Activated CD8-positive, alpha-beta memory T cell treated with anti-CD3 and anti-CD28 coated beads for 36 hours (primary cell): ENCODE measurements around the gene ZNF76. TPM values are rescaled to one million over a fixed set of nuclear protein-coding genes. Genes with fewer than 3 reads are reported as not detected.

ENCODE experiments used
- CTCF ChIA-PET: fragments of 350-600 bp; sonication (Branson Sonifier 250); formaldehyde crosslinking; loops from one replicate; lab custom pipeline; 2021; ENCODE audit warnings: antibody characterized with exemption; lab: Charles Lee
- POLR2A ChIA-PET: fragments of 350-600 bp; sonication (Branson Sonifier 250); formaldehyde crosslinking; loops from one replicate; lab custom pipeline; 2021; ENCODE audit warnings: antibody characterized with exemption; lab: Charles Lee
- total RNA-seq, 2 experiments: library from RNA; stranded (reverse); gene quantifications; one replicate each; pipeline ENCODE4 v1.2.3, GENCODE V29; 2021

ZNF76 gene
- total RNA-seq = 10 to 100 TPM; 33.0 to 33.7 TPM

DNA sequence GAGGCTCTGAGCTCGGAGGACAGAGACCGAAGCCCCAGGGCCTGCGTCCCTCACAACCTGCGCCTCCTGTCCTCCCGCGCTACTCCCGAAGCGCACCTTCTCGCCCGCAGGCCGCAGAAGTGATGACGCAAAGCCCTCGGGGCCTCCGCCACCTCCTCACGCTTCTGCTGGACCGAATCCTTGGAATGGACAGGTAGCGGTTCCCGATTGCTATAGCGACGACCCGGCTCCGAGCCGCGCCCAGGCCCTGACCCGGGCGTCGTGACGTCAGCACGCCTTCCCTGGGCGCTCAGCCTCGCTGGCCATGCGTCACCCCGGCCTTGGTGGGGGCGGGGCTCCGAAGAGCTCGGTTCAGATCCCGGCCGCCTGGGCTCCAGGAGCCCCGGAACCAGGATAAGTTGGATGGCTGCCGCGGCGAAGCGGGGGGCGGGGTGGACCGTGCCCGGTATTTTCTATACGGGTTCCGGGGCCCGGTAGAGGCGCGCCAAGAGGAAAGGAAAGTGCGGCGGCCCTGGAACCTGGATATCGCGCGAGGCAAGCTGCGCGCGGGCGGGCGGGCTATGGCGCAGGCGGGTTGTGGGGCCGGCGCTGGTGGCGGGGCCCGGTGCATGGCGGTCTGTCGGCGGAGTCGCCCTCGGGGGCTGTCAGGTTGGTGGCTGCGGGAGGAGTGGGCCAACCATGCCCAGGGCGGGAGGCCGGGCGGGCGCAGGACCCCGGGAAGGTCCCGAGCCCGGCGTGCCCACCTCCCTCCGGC, at the start of gene ZNF76:
ZNF76 (plus strand) TSS at position 542 of the 754 bp plus-strand sequence. CDS start 21,417 bp downstream, outside the sequence.
- ChIA-PET POLR2A (interaction anchor here (1.0 to 1.9 kb wide), 4 partner anchors 52 to 371 kb away, joined by 3 to 5 read pairs (median 5); partner anchors contain the start of genes ANKS1A, FANCE, RPL10A and TAF11), CTCF (interaction anchor here (1.0 to 1.7 kb wide), 7 partner anchors 10 to 212 kb away, joined by 3 to 8 read pairs (median 4); no protein-coding TSS in a partner anchor)

DNA sequence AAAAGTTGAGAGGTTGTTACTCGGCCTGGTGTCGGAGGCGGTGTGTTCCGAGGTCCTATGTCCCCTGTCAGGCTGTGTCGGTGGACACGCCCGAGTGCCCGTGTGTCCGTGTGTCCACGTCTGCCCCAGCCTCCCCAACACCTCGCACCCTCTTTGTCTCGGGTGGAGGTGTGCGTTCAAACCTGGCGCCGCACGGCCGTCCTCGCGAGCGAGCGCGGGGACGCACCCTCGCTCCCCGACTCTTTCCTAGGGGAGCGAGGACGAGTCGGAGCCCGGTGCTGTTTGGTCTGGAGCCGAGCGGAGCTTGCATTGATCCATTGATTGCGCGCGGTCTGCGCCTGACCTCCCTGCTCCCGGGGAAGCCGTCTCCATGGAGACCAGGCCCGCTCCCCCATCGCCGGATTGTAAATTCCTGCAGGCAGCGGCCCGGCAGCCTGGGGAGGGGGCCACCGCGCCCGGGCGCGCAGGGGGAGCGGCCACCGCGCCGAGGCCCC, 46.2 kb upstream of the ZNF76 start:
- CTCF ChIA-PET = interaction anchor here (1.6 kb wide), 1 partner anchor 27 kb away, joined by 3 read pairs; no protein-coding TSS in a partner anchor

GRCh38 chr6:35213824-35214756, 45.4 kb upstream of the ZNF76 start, which contains the start of gene SCUBE3:
Gene SCUBE3, plus strand, starts transcription at chr6:35213956. Its CDS starts 463 bp downstream, at chr6:35214419.
- ChIA-PET POLR2A (interaction anchor here (0.5 kb wide), 1 partner anchor 42 kb away, joined by 3 read pairs; no protein-coding TSS in a partner anchor), CTCF (interaction anchor here (1.6 to 2.0 kb wide), 2 partner anchors 9 to 27 kb away, joined by 3 to 6 read pairs; no protein-coding TSS in a partner anchor)

More for the DNA sequence above, 46.2 kb upstream of the ZNF76 start:
- POLR2A ChIA-PET = no interaction called here

DNA sequence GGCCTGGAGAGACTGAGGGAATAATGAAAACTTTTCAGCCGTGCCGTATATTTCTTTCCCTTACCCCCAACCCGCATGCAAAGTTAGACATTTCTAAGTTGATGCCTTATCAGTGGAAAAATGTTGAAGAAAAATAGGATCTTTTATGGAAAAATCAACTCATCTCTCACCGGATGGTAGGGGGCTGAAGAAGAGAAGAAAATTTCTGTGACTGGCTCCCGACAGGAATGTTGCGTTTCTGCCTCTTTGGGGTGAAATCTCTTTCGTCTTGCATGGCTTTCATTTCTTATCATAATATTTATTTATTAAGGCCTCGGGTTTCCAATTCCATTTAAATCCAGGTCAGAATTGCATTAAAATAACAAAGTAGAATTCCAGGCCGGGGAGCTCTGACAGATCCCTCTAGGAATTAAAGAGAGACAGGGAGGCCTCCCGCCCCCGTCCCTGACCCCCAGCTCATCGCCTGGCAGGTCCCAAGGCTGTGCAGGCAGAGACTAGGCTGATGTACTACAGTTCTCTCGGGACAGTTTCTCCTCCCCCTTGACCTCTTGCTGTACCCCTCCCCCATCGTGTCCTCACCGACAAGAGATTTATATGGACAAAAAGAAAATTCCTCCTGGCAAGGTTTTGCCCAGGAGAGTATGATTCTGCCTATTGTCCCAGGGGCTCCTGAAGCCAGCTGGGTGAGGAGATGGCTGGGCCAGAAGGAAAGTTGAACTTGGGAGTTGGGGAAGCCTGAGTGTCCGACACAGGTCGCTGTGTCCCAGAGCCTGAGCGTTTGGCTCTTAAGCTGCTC, 44.5 kb upstream of the ZNF76 start:
- ChIA-PET POLR2A (interaction anchor here (0.5 kb wide), 1 partner anchor 41 kb away, joined by 3 read pairs; no protein-coding TSS in a partner anchor), CTCF (interaction anchor here (1.6 to 2.0 kb wide), 2 partner anchors 10 to 26 kb away, joined by 3 to 6 read pairs; no protein-coding TSS in a partner anchor)

- ChIA-PET POLR2A (no interaction called here), CTCF (interaction anchor here (2.0 kb wide), 1 partner anchor 10 kb away, joined by 6 read pairs; no protein-coding TSS in a partner anchor)
Observed at GRCh38 chr6:35215665-35216411, 43.7 kb upstream of the ZNF76 start.

DNA sequence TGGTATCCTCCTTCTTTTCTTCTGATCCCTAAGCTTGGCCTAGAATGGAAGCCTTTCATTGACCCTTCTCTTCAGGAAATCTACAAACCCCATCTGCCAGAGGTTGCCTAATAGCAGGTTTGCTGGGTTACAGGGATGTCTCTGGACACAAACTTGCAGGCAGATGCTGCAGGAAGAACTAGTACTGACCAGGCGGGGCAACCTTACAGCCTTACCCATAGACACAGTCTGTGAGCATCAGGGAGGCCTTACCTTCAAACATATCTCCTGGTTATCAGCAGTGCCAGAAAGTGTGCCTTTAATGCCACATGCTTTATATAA, 43.2 kb upstream of the ZNF76 start:
- ChIA-PET POLR2A (no interaction called here), CTCF (interaction anchor here (1.0 kb wide), 1 partner anchor 77 kb away, joined by 3 read pairs; no protein-coding TSS in a partner anchor)

DNA sequence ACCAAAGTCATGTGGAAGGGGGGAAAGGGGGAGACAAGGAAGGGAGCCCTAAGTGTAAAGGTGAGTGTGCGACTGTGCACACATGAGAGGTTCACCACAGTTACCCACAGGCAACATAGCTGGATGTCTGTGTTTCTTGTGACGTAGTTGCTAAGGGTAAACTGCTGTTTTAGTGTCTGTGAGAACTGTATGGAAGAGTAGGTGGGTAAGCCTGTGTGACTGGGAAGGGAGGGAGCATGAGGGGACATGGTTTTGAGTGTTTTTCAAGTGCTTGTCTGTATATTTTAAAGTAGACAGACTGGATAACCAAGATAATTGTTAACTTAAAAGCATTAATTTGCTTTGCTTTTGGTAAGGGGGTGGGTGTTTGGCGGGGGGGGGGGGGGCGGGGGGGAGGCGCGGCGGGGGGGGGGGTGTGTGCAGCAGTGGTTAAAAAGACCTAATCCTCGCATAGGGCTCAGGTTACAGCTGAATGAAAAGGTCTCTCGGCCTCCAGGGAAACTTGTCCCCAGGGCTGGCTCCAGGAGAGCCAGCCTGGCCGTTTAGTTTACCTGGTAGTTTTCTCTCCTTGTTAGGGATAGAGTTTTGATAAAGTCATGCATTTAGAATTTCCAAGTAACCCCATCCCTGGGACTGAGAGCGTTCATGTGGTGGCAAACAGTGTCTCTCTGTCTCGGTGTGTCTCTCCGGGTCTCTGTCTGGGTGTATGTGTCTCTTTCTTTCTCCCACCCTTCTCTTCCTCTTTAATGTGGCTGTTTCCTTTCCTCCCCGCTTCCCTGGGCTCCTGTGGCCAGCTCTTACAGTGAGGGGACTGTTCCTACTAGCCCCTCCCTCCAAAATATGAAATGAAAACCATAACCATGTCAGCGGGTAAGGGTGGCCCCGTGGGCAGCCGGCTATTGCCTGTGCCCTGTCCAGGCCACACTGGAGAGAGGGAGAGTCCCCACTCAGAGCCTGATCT, 42.4 kb upstream of the ZNF76 start:
- POLR2A ChIA-PET = no interaction called here
- CTCF ChIA-PET = interaction anchor here (1.0 to 1.7 kb wide), 2 partner anchors 24 to 77 kb away, joined by 3 to 4 read pairs; no protein-coding TSS in a partner anchor

DNA sequence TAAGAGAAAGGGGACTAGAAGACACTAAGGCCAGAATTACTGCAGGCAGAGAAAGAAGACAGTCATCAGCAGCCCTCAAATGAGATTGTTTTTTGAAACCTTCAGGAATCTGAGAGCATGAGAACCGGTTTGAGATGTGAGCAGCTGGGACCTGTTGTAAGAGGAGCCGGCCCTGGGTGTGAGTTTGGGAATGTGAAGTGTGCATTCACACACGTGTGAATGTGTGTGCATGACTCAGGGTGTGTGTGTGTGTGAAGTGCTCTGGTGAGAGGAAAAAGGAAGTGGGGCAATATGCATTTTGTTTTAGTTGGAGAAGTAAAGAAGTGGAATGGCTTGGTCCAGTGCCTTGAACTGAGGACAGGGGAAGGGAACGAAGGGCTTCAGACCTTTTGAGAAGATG, 41.5 kb upstream of the ZNF76 start:
- ChIA-PET CTCF (interaction anchor here (1.3 to 1.7 kb wide), 2 partner anchors 15 to 23 kb away, joined by 3 to 4 read pairs; no protein-coding TSS in a partner anchor), POLR2A (no interaction called here)

DNA sequence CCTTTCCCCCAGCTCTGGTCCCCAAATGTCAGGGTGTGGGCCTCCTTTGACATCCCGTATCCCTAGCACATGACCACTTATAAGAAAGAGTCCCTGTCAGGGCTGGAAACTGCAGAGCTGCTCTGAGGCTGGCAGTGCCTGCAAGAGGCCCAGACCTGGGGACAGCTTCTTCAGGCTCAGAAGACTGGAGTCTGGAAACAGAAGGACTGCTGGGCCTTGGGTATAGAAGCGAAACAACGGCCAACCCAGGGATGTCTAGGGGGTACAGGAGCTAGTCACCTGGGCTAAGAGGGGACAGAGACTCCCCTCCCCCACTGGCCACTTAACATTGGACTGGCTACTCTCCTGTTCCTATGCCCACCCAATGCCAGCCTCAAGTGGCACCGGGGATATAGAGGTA, 41.1 kb upstream of the ZNF76 start:
- ChIA-PET CTCF (interaction anchor here (1.3 to 1.7 kb wide), 3 partner anchors 16 to 22 kb away, joined by 3 to 4 read pairs (median 4); no protein-coding TSS in a partner anchor), POLR2A (no interaction called here)

- ChIA-PET POLR2A (no interaction called here), CTCF (interaction anchor here (0.9 to 1.6 kb wide), 2 partner anchors 15 to 21 kb away, joined by 3 to 4 read pairs; no protein-coding TSS in a partner anchor)
Observed at GRCh38 chr6:35219683-35220326, 39.7 kb upstream of the ZNF76 start.

GRCh38 chr6:35220711-35221110, 38.8 kb upstream of the ZNF76 start:
- ChIA-PET POLR2A (no interaction called here), CTCF (no interaction called here)

- POLR2A ChIA-PET = interaction anchor here (0.5 kb wide), 1 partner anchor 1331 kb away, joined by 8 read pairs; no protein-coding TSS in a partner anchor
- CTCF ChIA-PET = interaction anchor here (1.5 kb wide), 1 partner anchor 18 kb away, joined by 3 read pairs; no protein-coding TSS in a partner anchor
Observed at GRCh38 chr6:35223396-35223795, 36.1 kb upstream of the ZNF76 start.

DNA sequence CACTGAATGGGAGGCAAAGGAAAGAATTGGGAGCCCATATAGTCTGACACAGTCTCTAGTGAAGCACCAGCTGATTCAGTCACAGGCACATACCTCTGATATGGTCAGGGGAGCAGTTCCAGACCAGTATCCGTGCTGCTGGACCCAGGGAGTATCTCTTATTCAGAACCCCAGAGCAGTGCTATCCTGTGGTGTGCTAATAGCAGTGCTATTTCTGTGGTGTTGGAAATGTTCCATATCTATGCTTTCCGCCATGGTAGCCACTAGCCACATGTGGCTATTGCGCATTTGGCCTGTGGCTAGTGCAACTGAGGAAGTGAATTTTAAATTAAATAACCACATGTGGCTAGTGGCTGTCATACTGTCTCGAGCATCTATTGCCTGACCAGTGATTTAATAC, 34.8 kb upstream of the ZNF76 start:
- POLR2A ChIA-PET = no interaction called here
- CTCF ChIA-PET = no interaction called here

DNA sequence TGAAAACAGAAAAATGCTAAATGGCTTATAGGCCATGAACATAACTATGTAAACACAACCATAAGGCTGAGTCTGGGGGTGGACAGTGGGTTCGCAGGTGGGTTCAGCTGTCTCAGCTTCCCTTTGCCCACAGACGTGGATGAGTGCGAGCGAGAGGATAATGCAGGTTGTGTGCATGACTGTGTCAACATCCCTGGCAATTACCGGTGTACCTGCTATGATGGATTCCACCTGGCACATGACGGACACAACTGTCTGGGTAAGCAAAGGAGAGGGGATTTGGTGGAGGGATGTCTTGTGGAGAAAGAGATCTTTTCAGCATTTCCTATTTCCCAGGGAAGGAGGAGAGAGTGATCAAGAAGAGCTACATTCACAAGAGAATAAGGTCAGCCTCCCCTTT, 31.1 kb upstream of the ZNF76 start:
- ChIA-PET CTCF (interaction anchor here (0.6 kb wide), 1 partner anchor 13 kb away, joined by 3 read pairs; no protein-coding TSS in a partner anchor), POLR2A (no interaction called here)

GRCh38 chr6:35229304-35229703, 30.2 kb upstream of the ZNF76 start:
- CTCF ChIA-PET = interaction anchor here (1.1 kb wide), 1 partner anchor 24 kb away, joined by 6 read pairs; no protein-coding TSS in a partner anchor
- POLR2A ChIA-PET = no interaction called here
